Uterus (tissue), 2 donors: Measurements from ENCODE around the gene TMEM89.

ENCODE experiments used
- POLR2A ChIP-seq, 2 donors: fragments of 450-650 bp; IDR thresholded peaks; one replicate each; pipeline ENCODE4 v1.6.1; 2016; ENCODE audit warnings: antibody characterized with exemption in 2 of 2, mild to moderate bottlenecking in 1 of 2, moderate library complexity in 1 of 2
- TF ChIP-seq, protein P1 (sequence below), 4 experiments: fragments of 200-600 bp in 2 of 4; fragments of 450-650 bp in 2 of 4; sonication (generic) in 2 of 4; IDR thresholded peaks; one replicate each; pipeline ENCODE4 v1.5.1; 2016 to 2019; ENCODE audit warnings: antibody characterized with exemption in 4 of 4, mild to moderate bottlenecking in 2 of 4, moderate library complexity in 1 of 4

- TF ChIP-seq POLR2A (IDR thresholded peaks at IDR 0.05): no peak
- TF ChIP-seq, protein P1, sequence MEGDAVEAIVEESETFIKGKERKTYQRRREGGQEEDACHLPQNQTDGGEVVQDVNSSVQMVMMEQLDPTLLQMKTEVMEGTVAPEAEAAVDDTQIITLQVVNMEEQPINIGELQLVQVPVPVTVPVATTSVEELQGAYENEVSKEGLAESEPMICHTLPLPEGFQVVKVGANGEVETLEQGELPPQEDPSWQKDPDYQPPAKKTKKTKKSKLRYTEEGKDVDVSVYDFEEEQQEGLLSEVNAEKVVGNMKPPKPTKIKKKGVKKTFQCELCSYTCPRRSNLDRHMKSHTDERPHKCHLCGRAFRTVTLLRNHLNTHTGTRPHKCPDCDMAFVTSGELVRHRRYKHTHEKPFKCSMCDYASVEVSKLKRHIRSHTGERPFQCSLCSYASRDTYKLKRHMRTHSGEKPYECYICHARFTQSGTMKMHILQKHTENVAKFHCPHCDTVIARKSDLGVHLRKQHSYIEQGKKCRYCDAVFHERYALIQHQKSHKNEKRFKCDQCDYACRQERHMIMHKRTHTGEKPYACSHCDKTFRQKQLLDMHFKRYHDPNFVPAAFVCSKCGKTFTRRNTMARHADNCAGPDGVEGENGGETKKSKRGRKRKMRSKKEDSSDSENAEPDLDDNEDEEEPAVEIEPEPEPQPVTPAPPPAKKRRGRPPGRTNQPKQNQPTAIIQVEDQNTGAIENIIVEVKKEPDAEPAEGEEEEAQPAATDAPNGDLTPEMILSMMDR (IDR thresholded peaks at IDR 0.05): no peak
Observed at GRCh38 chr3:48572517-48572916, 49.1 kb downstream of the TMEM89 start.
